HL-60 (cell line): Measurements from ENCODE around the gene CEBPE.

Experiments used
- CTCF ChIP-seq: IDR thresholded peaks from one replicate; pipeline ENCODE4 v1.5.1; 2011; ENCODE audit warnings: low read length, control low read depth, inconsistent platforms; ENCODE audit not compliant: insufficient read depth
- POLR2AphosphoS5 ChIP-seq: IDR thresholded peaks from 2 replicates; pipeline ENCODE4 v1.6.1; 2012; ENCODE audit warnings: low read depth
- REST ChIP-seq: IDR thresholded peaks from 2 replicates; pipeline ENCODE4 v1.6.1; 2012; ENCODE audit warnings: low read depth; ENCODE audit not compliant: insufficient replicate concordance

- no peak for TF ChIP-seq CTCF
- TF ChIP-seq POLR2AphosphoS5 = no peak
- TF ChIP-seq REST = no peak
Observed at GRCh38 chr14:23124337-23124954, 5.4 kb upstream of the CEBPE start.
